H1 (cell line): ENCODE data around the gene CFAP210. TPM values are rescaled to one million over a fixed set of nuclear protein-coding genes. Genes with fewer than 3 reads are reported as not detected.

ENCODE experiments used
- CTCF ChIA-PET: fragments of 300-600 bp; sonication (Branson Sonifier 250); formaldehyde crosslinking; loops from one replicate; lab custom pipeline; 2021; ENCODE audit not compliant: partially characterized antibody; lab: Charles Lee
- POLR2A ChIA-PET: fragments of 300-600 bp; sonication (Branson Sonifier 250); formaldehyde crosslinking; loops from one replicate; lab custom pipeline; 2021; ENCODE audit warnings: inconsistent platforms; ENCODE audit not compliant: partially characterized antibody; lab: Charles Lee
- DNase-seq, 2 experiments: peaks; one replicate each; pipeline versions ENCODE4 v3.0.0 to v3.0.0-alpha.2; 2010 to 2022; ENCODE audit warnings: low spot score in 2 of 2, low read depth in 1 of 2, mixed read lengths in 1 of 2
- FAIRE-seq: peaks from 2 replicates; lab custom pipeline; 2011; peaks lifted over from hg19 to GRCh38; lab: Jason Lieb, UNC
- H2AFZ ChIP-seq: 2 replicates; pipeline ENCODE4 v1.8.1; 2012; ENCODE audit warnings: low read length, inconsistent platforms
- H2AK5ac ChIP-seq: 2 replicates; pipeline ENCODE4 v1.6.1; 2013; ENCODE audit warnings: low read depth, low read length
- H2BK120ac ChIP-seq: replicated peaks from 2 replicates; pipeline ENCODE3; 2013; ENCODE audit warnings: low read depth, low read length, inconsistent platforms
- H2BK12ac ChIP-seq: 2 replicates; pipeline ENCODE4 v1.6.1; 2013; ENCODE audit warnings: low read depth, low read length
- H2BK15ac ChIP-seq: 2 replicates; pipeline ENCODE4 v1.6.1; 2013; ENCODE audit warnings: low read length
- H2BK20ac ChIP-seq: 2 replicates; pipeline ENCODE4 v1.6.1; 2013; ENCODE audit warnings: low read length
- H2BK5ac ChIP-seq: 2 replicates; pipeline ENCODE4 v1.6.1; 2013; ENCODE audit warnings: low read depth, low read length
- H3K14ac ChIP-seq: 2 replicates; pipeline ENCODE4 v1.6.1; 2013; ENCODE audit warnings: inconsistent platforms; ENCODE audit not compliant: insufficient read length
- H3K18ac ChIP-seq: 2 replicates; pipeline ENCODE4 v1.6.1; 2013; ENCODE audit warnings: low read length; ENCODE audit errors: extremely low read depth
- H3K23ac ChIP-seq: 2 replicates; pipeline ENCODE4 v1.6.1; 2013; ENCODE audit warnings: inconsistent platforms; ENCODE audit not compliant: insufficient read length
- H3K23me2 ChIP-seq: 2 replicates; pipeline ENCODE4 v1.6.1; 2013; ENCODE audit warnings: low read depth, low read length
- H3K27ac ChIP-seq: 2 replicates; pipeline ENCODE4 v1.6.1; 2011; ENCODE audit warnings: low read depth, low read length, inconsistent platforms
- H3K27me3 ChIP-seq, 4 experiments: replicated peaks in 1 of 4; 1 replicate in 1 of 4; 2 replicates in 3 of 4; pipeline versions ENCODE4 v1.6.1 to v1.8.1; 2011 to 2013; ENCODE audit warnings: low read length in 3 of 4, mild to moderate bottlenecking in 3 of 4, inconsistent platforms in 2 of 4, mixed read lengths in 2 of 4, moderate library complexity in 1 of 4; ENCODE audit not compliant: control insufficient read depth in 3 of 4, insufficient read depth in 3 of 4; ENCODE audit errors: extremely low read depth in 1 of 4
- H3K36me3 ChIP-seq, 4 experiments: 2 replicates each; pipeline versions ENCODE4 v1.6.1 to v1.8.1; 2011 to 2013; ENCODE audit warnings: mild to moderate bottlenecking in 4 of 4, low read length in 3 of 4, moderate library complexity in 2 of 4, control low read depth in 1 of 4, inconsistent platforms in 1 of 4; ENCODE audit not compliant: insufficient read depth in 4 of 4, control insufficient read depth in 2 of 4
- H3K4ac ChIP-seq: replicated peaks from 2 replicates; pipeline ENCODE3; 2013; ENCODE audit warnings: low read length, low read depth, mixed read lengths, inconsistent platforms; ENCODE audit not compliant: insufficient read length
- H3K4me1 ChIP-seq, 4 experiments: replicated peaks in 1 of 4; 1 replicate in 1 of 4; 2 replicates in 3 of 4; pipeline versions ENCODE4 v1.6.1 to v1.8.1; 2011 to 2013; ENCODE audit warnings: low read length in 3 of 4, inconsistent platforms in 2 of 4, mixed read lengths in 1 of 4; ENCODE audit not compliant: insufficient read depth in 4 of 4, control insufficient read depth in 3 of 4
- H3K4me2 ChIP-seq, 2 experiments: 2 replicates each; pipeline versions ENCODE4 v1.6.1 to v1.8.1; 2011 to 2013; ENCODE audit warnings: low read depth in 2 of 2, low read length in 2 of 2, control low read depth in 1 of 2, inconsistent platforms in 1 of 2, mild to moderate bottlenecking in 1 of 2; ENCODE audit not compliant: insufficient read depth in 1 of 2
- H3K4me3 ChIP-seq, 4 experiments: fragments of 200-600, 300-600 bp in 1 of 4; sonication (generic), shearing (Covaris generic), sonication (Bioruptor Twin) in 1 of 4; 2 replicates each; pipeline versions ENCODE4 v1.5.1 to v1.8.1; 2011 to 2016; ENCODE audit warnings: low read length in 4 of 4, low read depth in 3 of 4, control low read depth in 2 of 4, inconsistent platforms in 2 of 4, mild to moderate bottlenecking in 2 of 4, mixed read lengths in 1 of 4, moderate library complexity in 1 of 4; ENCODE audit not compliant: insufficient read depth in 2 of 4; ENCODE audit errors: extremely low read depth in 1 of 4
- H3K56ac ChIP-seq: replicated peaks from 2 replicates; pipeline ENCODE3; 2013; ENCODE audit warnings: low read depth, mild to moderate bottlenecking, mixed read lengths, low read length, inconsistent platforms; ENCODE audit not compliant: insufficient read length
- H3K79me1 ChIP-seq: 2 replicates; pipeline ENCODE4 v1.6.1; 2013; ENCODE audit warnings: low read depth, low read length, control low read depth
- H3K79me2 ChIP-seq, 2 experiments: 2 replicates each; pipeline versions ENCODE4 v1.6.1 to v1.8.1; 2012 to 2013; ENCODE audit warnings: low read length in 2 of 2, mild to moderate bottlenecking in 2 of 2, inconsistent platforms in 1 of 2; ENCODE audit not compliant: insufficient read depth in 2 of 2, control insufficient read depth in 1 of 2
- H3K9ac ChIP-seq, 4 experiments: replicated peaks in 1 of 4; 1 replicate in 1 of 4; 2 replicates in 3 of 4; pipeline versions ENCODE4 v1.6.1 to v1.8.1; 2011 to 2013; ENCODE audit warnings: low read depth in 3 of 4, low read length in 3 of 4, control low read depth in 2 of 4, mild to moderate bottlenecking in 2 of 4, moderate library complexity in 2 of 4, inconsistent platforms in 1 of 4; ENCODE audit errors: extremely low read depth in 1 of 4
- H3K9me3 ChIP-seq, 2 experiments: 2 replicates each; pipeline versions ENCODE4 v1.6.1 to v1.8.1; 2012 to 2013; ENCODE audit warnings: mild to moderate bottlenecking in 2 of 2, moderate library complexity in 2 of 2, control low read depth in 1 of 2, inconsistent platforms in 1 of 2, low read depth in 1 of 2, low read length in 1 of 2, mixed read lengths in 1 of 2; ENCODE audit not compliant: insufficient read depth in 2 of 2
- H4K20me1 ChIP-seq, 2 experiments: replicated peaks in 1 of 2; 2 replicates each; pipeline versions ENCODE3 to v1.8.1; 2011 to 2013; ENCODE audit warnings: inconsistent platforms in 2 of 2, low read length in 2 of 2, mild to moderate bottlenecking in 1 of 2; ENCODE audit not compliant: insufficient read depth in 2 of 2, control insufficient read depth in 1 of 2
- H4K5ac ChIP-seq: 2 replicates; pipeline ENCODE4 v1.6.1; 2013; ENCODE audit warnings: low read length, low read depth, mixed read lengths, inconsistent platforms; ENCODE audit not compliant: insufficient read length
- H4K8ac ChIP-seq: 2 replicates; pipeline ENCODE4 v1.8.0; 2013; ENCODE audit warnings: mild to moderate bottlenecking, moderate library complexity, low read length, inconsistent platforms; ENCODE audit not compliant: insufficient read depth; ENCODE audit errors: extremely low read depth
- H4K91ac ChIP-seq: replicated peaks from 2 replicates; pipeline ENCODE3; 2013; ENCODE audit warnings: low read length, mixed read lengths, inconsistent platforms; ENCODE audit not compliant: insufficient read length
- BACH1 ChIP-seq: IDR thresholded peaks from 2 replicates; pipeline ENCODE4 v1.6.1; 2012; ENCODE audit warnings: low read length, improper control_type of control experiment
- EGR1 ChIP-seq: IDR thresholded peaks from 2 replicates; pipeline ENCODE4 v1.6.1; 2011; ENCODE audit warnings: low read depth, low read length, borderline replicate concordance
- KDM1A ChIP-seq: fragments of 200-600, 300-600 bp; sonication (generic); IDR thresholded peaks from 2 replicates; pipeline ENCODE4 v1.7.1; 2016; ENCODE audit warnings: mild to moderate bottlenecking, low read length, borderline replicate concordance
- PHF8 ChIP-seq: fragments of 200-600 bp; sonication (generic); conservative IDR thresholded peaks from 2 replicates; pipeline ENCODE4 v1.7.1; 2012; ENCODE audit warnings: low read depth, mild to moderate bottlenecking, inconsistent platforms, low read length, moderate library complexity
- WGBS, 2 experiments: shearing (Covaris generic) in 1 of 2; methylation state at CpG; one replicate each; pipeline versions ENCODE4 v1.1.6 to v1.1.7; 2013 to 2015; ENCODE audit warnings: low lambda C conversion rate in 2 of 2, mixed read lengths in 2 of 2, inconsistent platforms in 1 of 2, low coverage in 1 of 2, missing lambda C conversion rate in 1 of 2; ENCODE audit not compliant: insufficient replicate concordance in 2 of 2, insufficient coverage in 1 of 2, insufficient read length in 1 of 2; ENCODE audit errors: extremely low coverage in 1 of 2, missing lambda C conversion rate in 1 of 2; 5-methylcytosine and 5-hydroxymethylcytosine counted together
- polyA plus RNA-seq, 7 experiments: library from polyadenylated mRNA; depleted of rRNA in 3 of 7; stranded (reverse) in 5 of 7; unstranded in 2 of 7; fragments of >200 nt in 5 of 7; fragments of 200-250 nt in 2 of 7; gene quantifications; 1 replicate in 5 of 7; 2 replicates in 1 of 7; 4 replicates in 1 of 7; pipeline versions ENCODE4 v1.2.1 to v1.2.3, GENCODE V29; 2011 to 2013; ENCODE audit warnings: missing spikeins in 2 of 7, mixed read lengths in 2 of 7
- total RNA-seq: library from RNA; stranded (reverse); fragmentation: NEBNext Ultra II Directional; extraction: Animal tissue kit (Norgen Biotek cat#: 25700); gene quantifications from 2 replicates; pipeline ENCODE4 v1.2.1, GENCODE V29; 2021

The CFAP210 gene
- total and polyA plus RNA-seq, 2 of the 8 experiments (the other 6 are each of a cell fraction or from before 2014, with no cell fraction given), result 0.06 to 0.37 TPM

DNA sequence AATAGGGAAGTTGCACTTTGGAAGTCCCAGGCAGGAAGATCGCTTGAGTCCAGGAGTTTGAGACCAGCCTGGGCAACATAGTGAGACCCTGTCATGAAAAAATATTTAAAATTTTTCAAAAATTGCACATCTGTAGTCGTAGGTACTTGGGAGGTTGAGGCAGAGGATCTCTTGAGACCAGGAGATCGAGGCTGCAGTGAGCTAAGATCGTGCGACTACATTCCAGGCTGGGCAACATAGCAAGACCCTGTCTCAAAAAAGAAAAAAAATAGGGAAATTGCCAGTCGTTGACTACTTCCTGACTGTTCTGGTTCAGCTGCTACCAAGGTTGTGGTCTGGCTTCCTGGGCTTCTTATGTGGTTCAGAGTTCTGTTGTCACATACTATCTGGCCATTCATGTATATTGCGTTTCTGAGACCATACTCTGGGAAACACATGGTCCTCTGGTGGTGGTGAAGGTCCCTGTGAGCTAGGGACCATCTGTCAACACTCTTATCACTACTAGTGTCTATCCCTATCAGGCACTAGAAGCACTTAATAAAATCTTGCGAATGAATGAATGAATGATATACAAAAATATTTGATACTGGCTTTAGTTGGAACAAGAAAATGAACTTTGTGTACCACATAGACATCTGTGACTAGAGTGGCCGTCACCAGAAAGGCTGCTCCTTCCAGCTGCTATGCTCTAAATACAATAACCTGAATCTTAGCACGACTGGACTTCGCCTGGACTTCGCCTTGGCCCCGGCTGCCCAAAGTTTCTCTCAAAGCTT lies 38.6 kb upstream of the CFAP210 start:
- 75% methylated on average over 13 of the region's 13 CpGs; no CpG with 5 or more reads in 1 of the 2 experiments for WGBS, 2 experiments
- Histone ChIP-seq H3K23me2 (peaks cover 5% of the 10 kb centered on the region; the same call in 1 of the 2 replicates), H3K4me2 (peak overlapping the region; percentile 61 to 93), H2BK15ac (no peak overlapping the region; the same call in 1 of the 2 replicates), H2BK5ac (0 out of 2 replicates have a peak overlapping the region, but pooled peaks have one; percentile 53), H3K9me3 (no peaks in the 10 kb centered on the region), H2BK120ac (no peak overlapping the region), H2AK5ac (no peak overlapping the region), H4K5ac (peak overlapping the region; percentile 47), H3K18ac (no peak overlapping the region)
- TF ChIP-seq EGR1, result no peak
- TF ChIP-seq BACH1, result no peak
- 0 out of 2 replicates have a peak, but pooled peaks have one; percentile 30 for TF ChIP-seq KDM1A
- TF ChIP-seq PHF8, result no peak
- TF ChIP-seq, all 59 proteins: peak for 1
- H3K36me3 ChIP-seq, result peaks cover 0 to 10% (median 1%) of the 10 kb centered on the region in 4 experiments; a peak in 1 of 8 replicates
- 0 out of 2 replicates have a peak, but pooled peaks cover 3% of the 10 kb centered on the region for H3K79me1 ChIP-seq
- H3K4ac ChIP-seq, result no peak overlapping the region
- H3K9ac ChIP-seq, result peak overlapping the region in 2 of 4 experiments; percentile 87 to 92; a peak in 3 of 7 replicates
- ChIA-PET CTCF (interaction anchor here (1.3 kb wide), 1 partner anchor 20 kb away, joined by 3 read pairs; no protein-coding TSS in a partner anchor), POLR2A (interaction anchor here (1.5 to 2.9 kb wide), 6 partner anchors 10 to 148 kb away, joined by 3 to 21 read pairs (median 8); partner anchors contain the start of genes CFAP210 and PHOSPHO2)
- H2BK12ac ChIP-seq, result 0 out of 2 replicates have a peak overlapping the region, but pooled peaks have one; percentile 89
- H4K20me1 ChIP-seq, result peaks cover 0 to 4% of the 10 kb centered on the region in 2 experiments
- H2AFZ ChIP-seq, result peak overlapping the region; percentile 98
- DNase-seq (peak in 1 of 2 experiments; percentile 45), FAIRE-seq (no peak)
- peak overlapping the region; percentile 86; the same call in 1 of the 2 replicates for H4K8ac ChIP-seq
- no peak overlapping the region for H3K56ac ChIP-seq
- no peak overlapping the region for H2BK20ac ChIP-seq
- H3K27ac ChIP-seq, result no peak overlapping the region
- peaks cover 0 to 5% (median 0%) of the 10 kb centered on the region in 4 experiments; a peak in 2 of 7 replicates for H3K27me3 ChIP-seq
- H3K14ac ChIP-seq, result no peak overlapping the region
- H3K4me1 ChIP-seq, result peaks cover 0 to 4% (median 1%) of the 10 kb centered on the region in 4 experiments; a peak in 3 of 7 replicates
- H3K79me2 ChIP-seq, result peaks cover 6 to 34% of the 10 kb centered on the region in 2 experiments
- H3K4me3 ChIP-seq, result peak overlapping the region; percentile 87 to 100 (median 92)
- no peak overlapping the region for H4K91ac ChIP-seq
- no peak overlapping the region for H3K23ac ChIP-seq
